Measurements from ENCODE around the gene AIRE.

- no peak for TF ChIP-seq CTCF (conservative IDR thresholded peaks at IDR 0.05 in 1 of 2, IDR thresholded peaks at IDR 0.05 in 1 of 2; ENCODE audit: low read depth in 1 of 2, low read length in 2 of 2)
- TF ChIP-seq EZH2 (IDR thresholded peaks at IDR 0.05; ENCODE audit: low read length, missing control alignments): no peak
Observed at GRCh38 chr21:44265734-44266270, 19.9 kb upstream of the AIRE start.

All from fibroblast of lung (primary cell).